NCI-H1417 treated with DMSO at 0.1 percent for 48 hours (cell line): ENCODE results near the gene ASB5.
"Not testable (repeated sequence)": the region's sequence is repeated elsewhere in the genome, so short reads cannot be mapped to it uniquely, and the experiment has no call there.

Experiments used
- DNase-seq: peaks from one replicate; lab custom pipeline; 2025; lab: John Stamatoyannopoulos, UW

The ASB5 gene

DNA sequence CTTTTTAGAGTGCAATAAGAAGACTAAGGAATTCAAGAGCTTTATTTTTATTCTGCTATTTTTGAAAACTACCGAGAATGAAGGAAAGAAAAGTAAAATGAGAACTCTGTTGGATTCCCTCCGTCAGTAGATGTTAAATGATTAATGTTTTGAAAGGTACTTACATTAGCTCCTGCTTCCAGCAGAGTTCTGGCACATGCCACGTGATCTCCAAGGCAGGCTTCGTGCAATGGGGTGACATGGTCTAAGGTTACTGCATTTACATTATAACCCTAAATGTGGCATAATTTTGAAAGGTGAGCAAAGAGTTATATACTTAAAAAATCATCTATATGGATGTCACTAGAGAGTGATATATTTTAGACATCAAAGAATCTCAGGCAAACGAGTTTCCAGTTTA is 46.9 kb downstream of the ASB5 start:
- DNase-seq: no peak

GRCh38 chr4:176217510-176217909 is 51.5 kb downstream of the ASB5 start:
- no peak for DNase-seq

GRCh38 chr4:176212351-176212750 is 56.7 kb downstream of the ASB5 start:
- not testable (repeated sequence) for DNase-seq

- DNase-seq: no peak
Observed at GRCh38 chr4:176210579-176211296, 58.3 kb downstream of the ASB5 start.

DNA sequence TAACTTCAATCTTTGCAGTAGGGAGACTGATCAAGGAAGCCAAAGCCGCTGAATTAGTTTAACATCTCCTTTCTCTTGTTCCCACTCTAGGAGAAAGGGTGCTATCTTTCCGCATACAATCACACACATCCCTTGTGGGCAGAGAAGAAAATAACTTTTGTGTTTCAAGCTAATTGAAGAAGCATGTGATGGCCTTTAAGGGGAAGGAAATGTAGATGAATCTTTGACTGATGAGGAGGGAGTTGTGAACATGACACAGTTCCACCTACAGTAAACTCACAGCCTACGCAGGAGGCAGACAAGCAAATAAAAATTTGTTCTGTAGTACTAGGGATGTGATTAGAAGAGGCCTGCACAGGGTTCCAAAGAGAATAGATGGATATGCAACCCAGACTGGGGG is 58.9 kb downstream of the ASB5 start:
- DNase-seq: no peak

DNA sequence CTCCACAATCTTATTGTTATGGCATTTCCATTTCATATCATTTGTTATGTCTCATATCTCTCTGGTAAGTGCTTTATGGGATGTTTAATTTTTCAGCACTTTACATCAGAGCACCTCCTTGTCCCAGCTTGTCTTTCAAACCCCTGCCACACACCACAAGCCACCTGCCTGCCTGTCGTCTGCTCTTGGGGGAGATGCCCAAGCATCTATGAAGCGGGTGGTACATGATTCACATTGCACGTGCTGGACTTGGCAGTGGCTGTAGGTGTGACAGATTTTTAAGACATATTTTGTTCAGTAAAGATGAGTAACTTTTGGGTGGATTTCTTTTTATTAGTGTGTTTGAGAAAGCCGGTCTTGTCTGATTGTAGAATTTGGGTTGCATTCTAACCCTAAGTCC is 59.5 kb downstream of the ASB5 start:
- DNase-seq: no peak

GRCh38 chr4:176207839-176208238 is 61.2 kb downstream of the ASB5 start:
- no peak for DNase-seq

DNA sequence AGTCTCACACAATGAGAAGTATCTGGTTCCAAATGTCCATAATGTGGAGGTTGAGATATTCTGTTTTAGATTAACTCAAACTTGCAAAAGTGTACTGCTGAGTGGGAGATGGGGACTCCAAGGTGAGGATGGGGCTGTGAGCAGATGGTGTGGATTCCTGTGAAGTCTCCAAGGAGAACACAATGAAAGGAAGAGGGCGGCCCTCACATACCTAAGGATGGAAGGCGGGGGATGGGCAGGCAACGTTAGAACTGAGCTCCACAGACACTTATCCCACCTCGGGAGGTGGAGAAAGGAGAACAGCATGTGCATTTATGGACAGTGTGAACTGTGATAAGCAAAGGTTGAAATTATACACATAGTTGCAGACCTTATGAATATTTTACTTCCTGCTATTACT is 63.7 kb downstream of the ASB5 start:
- no peak for DNase-seq

DNA sequence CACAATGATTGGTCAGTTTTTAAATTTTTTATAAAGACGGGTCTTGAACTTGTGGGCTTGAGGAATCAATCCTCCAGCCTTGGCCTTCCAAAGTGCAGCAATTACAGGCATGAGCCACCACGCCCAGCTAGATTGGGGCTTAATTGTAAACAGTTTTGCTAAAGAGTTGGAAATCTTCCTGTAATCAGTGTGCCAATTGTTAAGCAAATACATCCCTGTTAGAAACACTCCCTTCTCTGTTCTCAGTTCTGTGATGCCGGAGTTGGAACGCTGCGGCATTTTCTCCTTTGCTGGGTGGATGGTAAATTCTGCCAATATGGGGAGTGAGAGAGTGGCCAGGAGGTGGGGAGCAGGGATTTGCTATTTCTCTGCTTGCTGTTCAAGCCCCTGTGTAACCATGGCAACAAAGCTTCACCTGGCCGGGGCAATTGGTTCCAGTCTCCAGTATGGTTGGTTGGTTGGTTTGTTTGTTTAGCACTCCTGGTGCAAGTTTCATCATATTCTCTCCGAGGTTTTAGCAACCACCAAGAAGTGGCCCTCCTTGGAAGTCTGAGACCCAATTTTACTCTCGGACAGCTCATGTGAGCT is 70.6 kb downstream of the ASB5 start:
- DNase-seq: no peak

- DNase-seq: peak; percentile 76
Observed at GRCh38 chr4:176195184-176195978, 73.6 kb downstream of the ASB5 start, which contains the start of gene SPATA4. TSS of gene SPATA4 (minus strand) at chr4:176195585. CDS start at chr4:176195562, 23 bp downstream.

DNA sequence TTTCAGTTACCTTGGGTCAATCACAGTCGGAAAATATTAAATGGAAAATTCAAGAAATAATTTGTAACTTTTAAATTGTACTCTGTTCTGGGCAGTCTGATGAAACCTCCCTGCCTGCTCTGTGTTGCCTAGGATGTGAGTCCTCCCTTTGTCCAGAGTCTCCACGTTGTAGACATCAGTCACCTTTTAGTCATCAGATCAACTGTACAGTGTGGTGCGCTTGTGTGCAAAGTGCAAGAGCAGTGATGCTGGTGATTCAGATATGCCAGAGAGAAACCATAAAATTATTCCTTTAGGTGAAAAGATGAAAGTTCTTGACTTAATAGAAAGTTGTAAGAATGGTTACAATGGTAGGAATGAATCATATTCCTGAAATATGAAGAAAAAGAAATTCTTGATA is 75.1 kb downstream of the ASB5 start:
- DNase-seq: no peak

DNA sequence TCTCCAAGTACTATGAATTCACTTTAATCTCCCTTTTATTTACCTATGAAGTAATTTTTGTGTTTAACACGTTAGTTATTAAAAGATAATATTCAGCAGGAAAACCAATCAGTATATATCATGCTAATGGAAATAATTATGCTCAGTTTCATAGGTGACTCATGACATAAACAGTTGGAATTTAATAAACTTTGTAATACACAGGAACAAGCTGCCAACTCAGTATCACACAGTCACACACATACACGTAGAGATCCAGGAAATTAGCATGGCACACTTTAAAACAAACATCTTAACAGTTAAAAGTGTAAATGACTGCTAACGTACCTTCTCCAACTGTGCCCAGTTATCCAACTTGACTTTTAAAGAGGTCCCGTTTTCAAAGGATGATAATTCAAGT is 75.9 kb downstream of the ASB5 start:
- no peak for DNase-seq

DNA sequence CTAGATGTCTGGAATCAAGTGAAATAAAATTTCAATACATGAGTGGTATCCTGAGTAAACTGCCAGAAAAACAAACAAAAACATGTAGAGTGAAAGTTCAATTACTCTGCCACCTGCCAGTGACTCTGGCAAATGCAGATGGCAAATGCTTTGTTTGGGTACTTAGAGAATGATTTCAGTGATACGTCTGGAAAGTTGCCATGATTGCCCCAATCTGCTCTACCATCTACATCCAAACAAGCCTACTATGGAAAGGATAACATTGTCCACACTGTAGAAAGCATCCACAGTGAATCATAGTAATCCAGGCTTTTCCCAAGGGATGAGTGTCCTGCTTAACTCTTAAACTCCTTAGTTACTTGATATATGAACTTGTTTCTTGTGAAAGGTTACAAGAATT is 77.0 kb downstream of the ASB5 start:
- DNase-seq: no peak

DNA sequence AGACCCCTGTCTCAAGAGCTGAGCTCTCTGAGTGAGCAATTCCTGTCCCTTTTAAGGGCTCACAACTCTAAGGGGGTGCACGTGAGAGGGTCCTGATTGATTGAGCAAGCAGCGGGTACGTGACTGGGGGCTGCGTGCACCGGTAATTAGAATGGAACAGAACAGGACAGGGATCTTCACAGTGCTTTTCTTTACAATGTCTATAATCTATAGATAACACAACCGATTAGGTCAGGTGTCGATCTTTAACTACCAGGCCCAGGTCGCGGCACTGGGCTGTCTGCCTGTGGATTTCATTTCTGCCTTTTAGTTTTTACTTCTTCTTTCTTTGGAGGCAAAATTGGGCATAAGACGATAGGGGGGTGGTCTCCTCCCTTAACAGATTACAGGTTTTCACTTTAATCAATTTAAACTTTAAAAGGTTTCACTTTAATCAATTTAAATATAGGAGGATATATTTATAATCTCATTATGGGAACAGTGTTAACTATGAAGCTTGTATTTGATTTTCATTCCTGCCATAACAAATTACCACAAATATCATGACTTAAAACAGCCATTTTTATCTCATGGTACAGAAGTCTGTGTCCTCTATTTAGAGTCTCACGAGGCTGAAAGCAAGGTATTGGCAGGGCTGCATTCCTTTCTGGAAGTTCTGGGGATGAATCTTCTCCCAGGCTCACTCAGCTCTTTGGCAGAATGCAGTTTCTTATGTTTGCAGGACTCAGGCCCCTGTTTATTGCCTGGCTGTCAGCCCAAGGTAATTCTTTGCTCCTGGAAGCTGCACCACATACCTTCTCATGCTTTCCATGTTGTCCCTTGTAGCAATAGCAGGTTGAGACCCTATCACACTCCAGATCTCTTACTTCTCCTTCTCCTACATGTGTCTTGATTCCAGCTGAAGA is 78.9 kb downstream of the ASB5 start:
- DNase-seq: no peak

GRCh38 chr4:176188654-176189053 is 80.4 kb downstream of the ASB5 start:
- DNase-seq: no peak

- no peak for DNase-seq
Observed at GRCh38 chr4:176187624-176188023, 81.4 kb downstream of the ASB5 start.

GRCh38 chr4:176186671-176187395 is 82.2 kb downstream of the ASB5 start:
- DNase-seq: no peak

DNA sequence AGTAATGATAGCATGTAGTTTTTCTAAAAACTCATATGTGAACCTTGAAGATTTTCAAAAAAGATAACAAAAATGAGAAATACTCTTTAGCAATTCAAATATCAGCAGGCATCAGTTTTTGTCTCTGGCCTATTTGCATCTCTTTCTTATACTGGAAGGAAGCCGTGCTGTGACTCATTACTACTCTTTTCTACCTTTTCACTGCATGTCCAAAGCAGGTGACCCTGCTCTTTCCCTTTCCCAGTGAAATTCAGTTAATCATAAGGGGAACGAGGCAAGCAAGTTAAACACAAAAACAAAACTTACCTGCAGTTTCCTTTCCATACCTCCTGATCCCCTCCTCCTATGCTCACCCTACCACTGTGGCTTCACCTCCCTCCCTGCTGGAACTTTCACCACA is 83.0 kb downstream of the ASB5 start:
- no peak for DNase-seq

- DNase-seq: no peak
Observed at GRCh38 chr4:176185051-176185450, 84.0 kb downstream of the ASB5 start.
